ENCODE results near the gene SLC22A23. TPM values are rescaled to one million over a fixed set of nuclear protein-coding genes. Genes with fewer than 3 reads are reported as not detected.

The SLC22A23 gene
- total RNA-seq, 1 experiment from 2014 or later: 6.8 TPM

DNA sequence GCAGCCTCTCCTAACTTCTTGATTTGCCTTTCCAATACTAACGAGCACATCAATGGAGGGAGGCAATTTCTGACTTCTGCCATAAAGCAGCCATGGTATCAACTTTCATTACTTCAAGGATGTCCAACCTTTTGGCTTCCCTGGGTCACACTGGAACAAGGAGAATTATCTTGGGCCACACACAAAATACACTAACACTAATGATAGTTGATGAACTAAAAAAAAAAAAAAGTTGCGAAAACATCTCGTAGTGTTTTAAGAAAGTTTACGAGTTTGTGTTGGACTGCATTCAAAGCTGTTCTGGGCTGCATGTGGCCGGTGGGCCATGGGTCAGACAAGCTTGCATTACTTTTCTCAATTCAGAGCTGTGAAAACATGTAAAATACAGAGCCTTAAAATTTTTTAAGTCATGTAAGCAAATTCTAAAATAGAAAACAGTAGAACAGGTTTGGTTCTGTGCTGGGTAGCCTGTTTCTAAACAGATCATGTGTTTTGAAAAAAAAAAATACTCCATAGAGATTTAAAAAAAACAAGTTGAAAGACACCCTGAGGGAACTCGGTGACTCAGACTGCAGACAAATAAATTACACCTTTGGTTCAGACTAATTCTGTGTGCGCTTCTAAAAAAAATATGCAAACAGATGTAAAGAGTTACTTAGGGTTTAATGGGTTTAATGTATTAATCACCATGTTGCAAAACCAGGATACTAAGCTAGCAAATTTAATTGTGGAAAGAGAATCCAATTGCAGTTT, 43.6 kb upstream of the SLC22A23 start:
- Histone ChIP-seq H3K27me3 (ENCODE audit: insufficient read depth, low read length) (no peaks in the 10 kb centered on the region), H3K9ac (ENCODE audit: extremely low read depth, insufficient read length, low read length) (no peak overlapping the region), H2AK5ac (ENCODE audit: insufficient read length, low read length) (no peak overlapping the region), H3K4ac (ENCODE audit: low read depth, low read length) (no peak overlapping the region), H4K91ac (ENCODE audit: insufficient read length, low read depth, low read length) (no peak overlapping the region), H3K23me2 (ENCODE audit: insufficient read length, low read depth, low read length, poor library complexity, severe bottlenecking) (no peaks in the 10 kb centered on the region), H3K79me2 (ENCODE audit: insufficient read depth, low read length) (no peaks in the 10 kb centered on the region), H2BK12ac (ENCODE audit: insufficient read length, low read depth, low read length) (no peak overlapping the region), H3T11ph (ENCODE audit: low read length) (no peak overlapping the region), H3K14ac (ENCODE audit: insufficient read depth, low read length) (no peak overlapping the region), H2BK20ac (ENCODE audit: low read depth, low read length, poor library complexity, severe bottlenecking) (no peak overlapping the region), H3K18ac (ENCODE audit: insufficient read length, low read depth, low read length) (no peak overlapping the region), H3K4me1 (ENCODE audit: insufficient read depth, low read length) (peaks cover 8% of the 10 kb centered on the region), H2BK5ac (ENCODE audit: insufficient read length, low read length) (no peak overlapping the region), H2AFZ (ENCODE audit: low read length) (no peak overlapping the region), H3K4me2 (ENCODE audit: insufficient read depth, insufficient read length, low read length) (no peak overlapping the region), H4K20me1 (ENCODE audit: control insufficient read depth, insufficient read depth, insufficient read length) (no peaks in the 10 kb centered on the region), H3K79me1 (ENCODE audit: insufficient read depth, low read depth, low read length, poor library complexity, severe bottlenecking) (no peaks in the 10 kb centered on the region), H3K27ac (ENCODE audit: insufficient read length, low read depth, low read length) (no peak overlapping the region), H4K5ac (ENCODE audit: insufficient read length, low read depth, low read length) (no peak overlapping the region), H2BK120ac (ENCODE audit: low read depth, low read length, poor library complexity, severe bottlenecking) (no peak overlapping the region), H3K56ac (ENCODE audit: insufficient read length, low read depth, low read length) (no peak overlapping the region), H4K8ac (replicated peaks; ENCODE audit: insufficient read length, low read depth, low read length) (no peak overlapping the region), H3K9me3 (ENCODE audit: control insufficient read depth, low read depth, low read length) (no peaks in the 10 kb centered on the region), H2BK15ac (ENCODE audit: low read depth, low read length) (no peak overlapping the region), H3K23ac (ENCODE audit: insufficient read length, low read depth, low read length) (no peak overlapping the region)
- TF ChIP-seq, protein P1, sequence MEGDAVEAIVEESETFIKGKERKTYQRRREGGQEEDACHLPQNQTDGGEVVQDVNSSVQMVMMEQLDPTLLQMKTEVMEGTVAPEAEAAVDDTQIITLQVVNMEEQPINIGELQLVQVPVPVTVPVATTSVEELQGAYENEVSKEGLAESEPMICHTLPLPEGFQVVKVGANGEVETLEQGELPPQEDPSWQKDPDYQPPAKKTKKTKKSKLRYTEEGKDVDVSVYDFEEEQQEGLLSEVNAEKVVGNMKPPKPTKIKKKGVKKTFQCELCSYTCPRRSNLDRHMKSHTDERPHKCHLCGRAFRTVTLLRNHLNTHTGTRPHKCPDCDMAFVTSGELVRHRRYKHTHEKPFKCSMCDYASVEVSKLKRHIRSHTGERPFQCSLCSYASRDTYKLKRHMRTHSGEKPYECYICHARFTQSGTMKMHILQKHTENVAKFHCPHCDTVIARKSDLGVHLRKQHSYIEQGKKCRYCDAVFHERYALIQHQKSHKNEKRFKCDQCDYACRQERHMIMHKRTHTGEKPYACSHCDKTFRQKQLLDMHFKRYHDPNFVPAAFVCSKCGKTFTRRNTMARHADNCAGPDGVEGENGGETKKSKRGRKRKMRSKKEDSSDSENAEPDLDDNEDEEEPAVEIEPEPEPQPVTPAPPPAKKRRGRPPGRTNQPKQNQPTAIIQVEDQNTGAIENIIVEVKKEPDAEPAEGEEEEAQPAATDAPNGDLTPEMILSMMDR (conservative IDR thresholded peaks at IDR 0.05): no peak
- Mint-ChIP-seq H3K4me1 (peaks cover 15 to 19% of the 10 kb centered on the region in 2 experiments), H3K27ac (no peak overlapping the region), H3K4me3 (no peak overlapping the region), H3K9me3 (peaks cover 0 to 5% of the 10 kb centered on the region in 2 experiments; a peak in 3 of 5 replicates), H3K36me3 (ENCODE audit: insufficient read depth in 1 of 3, low read depth in 3 of 3) (peaks cover 0 to 2% (median 0%) of the 10 kb centered on the region in 3 experiments; a peak in 1 of 7 replicates), H3K27me3 (ENCODE audit: low read depth) (peaks cover 10% of the 10 kb centered on the region)
- no CpG with 5 or more reads among the region's 7 CpGs for WGBS (ENCODE audit: extremely low coverage, insufficient read length, low lambda C conversion rate)
- DNase-seq: no peak
